DOHH2 (cell line): ENCODE results near the gene ORC5.

Source experiments
- CTCF ChIP-seq: fragments of 200-600 bp; sonication (generic); IDR thresholded peaks from one replicate; pipeline ENCODE4 v1.5.1; 2014; ENCODE audit warnings: antibody characterized with exemption, mild to moderate bottlenecking, low read depth, low read length; ENCODE audit not compliant: poor library complexity, severe bottlenecking
- EZH2phosphoT487 ChIP-seq: fragments of 200-600 bp; sonication (generic); IDR thresholded peaks from 2 replicates; pipeline ENCODE4 v1.6.1; 2017; ENCODE audit warnings: borderline replicate concordance, mild to moderate bottlenecking, antibody characterized with exemption, low read length, moderate library complexity, mixed read lengths

GRCh38 chr7:104255616-104256015, 47.8 kb upstream of the ORC5 start:
- TF ChIP-seq CTCF, result no peak
- TF ChIP-seq EZH2phosphoT487, result no peak
